GM15510 (cell line): ENCODE data around the gene FBN1.

Experiments
- POLR2A ChIP-seq: IDR thresholded peaks from 3 replicates; pipeline ENCODE4 v1.6.1; 2011; ENCODE audit warnings: borderline replicate concordance; ENCODE audit not compliant: insufficient read length; ENCODE audit errors: extremely low read depth

The FBN1 gene

DNA sequence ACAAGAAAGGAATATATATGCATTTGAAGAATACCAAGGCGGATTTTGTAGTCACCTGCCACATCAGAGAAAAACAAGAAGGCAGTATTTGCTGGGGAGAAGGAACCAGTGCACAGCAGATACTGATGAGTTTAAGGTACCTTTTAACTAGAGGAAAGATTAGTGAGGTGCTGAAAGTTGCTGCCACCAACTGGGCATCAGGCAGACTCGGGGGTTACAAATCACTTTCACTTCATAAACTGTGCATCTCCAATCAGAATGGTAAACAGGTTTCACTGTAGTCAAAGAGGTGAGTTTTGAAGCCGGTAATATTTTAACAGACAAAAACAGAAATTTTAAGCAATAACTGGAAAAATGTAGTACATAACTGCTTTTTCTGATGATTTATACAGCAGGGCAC is 4.1 kb downstream of the FBN1 start:
- no peak for TF ChIP-seq POLR2A

DNA sequence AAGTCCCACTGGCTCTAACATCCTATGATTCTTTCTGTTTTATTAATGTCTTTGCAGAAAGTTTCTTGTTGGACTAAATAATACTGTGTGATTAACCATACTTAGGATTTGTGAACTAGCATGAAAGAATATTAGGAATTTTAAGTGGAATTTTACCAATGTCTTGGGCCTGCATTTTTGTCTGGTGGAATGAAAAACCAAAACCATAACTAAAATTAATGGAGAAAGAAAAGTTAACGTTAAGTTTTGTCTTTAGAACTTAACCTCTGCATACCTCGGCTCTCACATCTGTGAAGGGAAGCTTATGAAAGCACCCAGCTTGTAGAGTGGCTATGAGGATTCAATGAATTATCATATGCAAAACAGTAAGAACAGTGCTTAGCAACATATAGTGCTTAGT is 6.5 kb downstream of the FBN1 start:
- TF ChIP-seq POLR2A = no peak

GRCh38 chr15:48637639-48638038 is 7.9 kb downstream of the FBN1 start:
- TF ChIP-seq POLR2A = no peak

- TF ChIP-seq POLR2A = no peak
These were observed 9.0 kb downstream of the FBN1 start for GRCh38 chr15:48636511-48636910.

- no peak for TF ChIP-seq POLR2A
These were observed 10.6 kb downstream of the FBN1 start for GRCh38 chr15:48634893-48635292.

GRCh38 chr15:48634096-48634495 is 11.4 kb downstream of the FBN1 start:
- TF ChIP-seq POLR2A = no peak

- TF ChIP-seq POLR2A = no peak
These were observed 12.9 kb downstream of the FBN1 start for GRCh38 chr15:48632651-48633050.

- no peak for TF ChIP-seq POLR2A
These were observed 14.2 kb downstream of the FBN1 start for GRCh38 chr15:48631176-48631770.

- TF ChIP-seq POLR2A = no peak
These were observed 15.3 kb downstream of the FBN1 start for GRCh38 chr15:48630245-48630644.

GRCh38 chr15:48628832-48629231 is 16.7 kb downstream of the FBN1 start:
- TF ChIP-seq POLR2A = no peak

DNA sequence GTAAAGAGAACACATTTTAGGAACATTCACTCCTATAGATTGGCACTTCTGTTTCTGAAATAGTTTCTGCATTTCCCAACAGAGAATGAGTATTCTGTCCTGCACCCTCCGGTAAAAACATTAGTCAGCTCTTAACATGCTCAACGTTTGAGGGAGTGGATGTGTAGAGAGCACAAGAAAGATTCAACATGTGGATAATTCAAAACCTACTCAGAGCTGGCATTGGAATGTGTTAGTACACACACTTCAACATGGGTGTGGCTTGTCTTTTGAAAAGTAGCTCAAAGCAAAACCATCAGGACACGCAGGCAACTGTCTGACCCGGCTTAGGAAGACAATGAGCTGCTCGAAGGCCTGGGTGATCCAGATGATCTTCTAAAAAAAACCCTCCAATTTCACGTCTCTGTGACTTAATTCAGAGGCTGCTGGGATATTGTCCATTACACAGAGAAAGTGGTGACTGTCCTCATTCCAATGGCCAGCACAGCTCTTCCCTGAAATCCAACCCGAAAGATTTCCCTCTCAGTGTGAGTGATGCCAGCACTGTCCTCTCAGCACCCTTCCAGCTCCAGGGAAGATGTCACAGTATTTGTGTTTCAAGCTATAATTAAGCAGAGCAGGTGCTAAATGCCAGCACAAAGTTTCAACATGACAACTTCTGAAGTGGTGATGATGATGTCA is 18.1 kb downstream of the FBN1 start:
- no peak for TF ChIP-seq POLR2A

DNA sequence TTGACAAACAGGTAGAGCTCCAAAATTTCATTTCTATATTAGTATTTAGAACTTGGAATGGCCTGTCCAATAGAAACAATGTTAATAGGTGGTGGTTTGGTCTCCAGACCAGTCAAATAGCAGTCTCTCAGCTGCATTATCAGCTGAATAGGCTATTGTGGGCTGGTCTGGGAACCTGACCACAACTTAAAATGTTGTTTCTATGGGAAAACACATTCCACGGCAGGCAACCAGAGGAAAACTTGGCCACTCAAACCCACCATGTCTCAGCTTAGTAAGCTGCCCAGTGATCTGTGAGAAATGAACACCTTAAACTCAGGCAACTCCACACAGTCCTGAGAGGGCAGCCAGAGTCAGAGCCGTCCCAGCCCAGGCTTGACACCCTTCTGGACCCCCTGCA is 20.4 kb downstream of the FBN1 start:
- no peak for TF ChIP-seq POLR2A

GRCh38 chr15:48624700-48625099 is 20.8 kb downstream of the FBN1 start:
- no peak for TF ChIP-seq POLR2A

GRCh38 chr15:48623456-48623855 is 22.1 kb downstream of the FBN1 start:
- no peak for TF ChIP-seq POLR2A

DNA sequence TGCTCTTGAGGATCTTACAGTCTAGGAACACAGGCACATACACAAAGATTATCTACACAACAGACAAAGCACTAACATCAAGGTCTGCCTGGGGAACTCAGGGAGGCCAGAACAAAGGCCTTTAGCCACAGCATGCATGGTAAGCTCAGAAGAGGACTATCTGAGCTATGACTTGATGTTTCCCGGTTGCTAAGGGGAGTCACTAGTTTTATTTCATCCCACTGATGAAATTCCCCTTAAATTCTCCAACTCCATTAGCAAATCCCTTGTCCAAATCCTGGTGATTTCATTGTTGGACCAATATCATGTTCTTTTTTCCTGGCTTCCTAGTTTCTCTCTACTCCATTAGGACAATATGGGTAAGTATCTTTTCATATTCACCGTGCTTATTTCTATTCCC is 23.3 kb downstream of the FBN1 start:
- no peak for TF ChIP-seq POLR2A

DNA sequence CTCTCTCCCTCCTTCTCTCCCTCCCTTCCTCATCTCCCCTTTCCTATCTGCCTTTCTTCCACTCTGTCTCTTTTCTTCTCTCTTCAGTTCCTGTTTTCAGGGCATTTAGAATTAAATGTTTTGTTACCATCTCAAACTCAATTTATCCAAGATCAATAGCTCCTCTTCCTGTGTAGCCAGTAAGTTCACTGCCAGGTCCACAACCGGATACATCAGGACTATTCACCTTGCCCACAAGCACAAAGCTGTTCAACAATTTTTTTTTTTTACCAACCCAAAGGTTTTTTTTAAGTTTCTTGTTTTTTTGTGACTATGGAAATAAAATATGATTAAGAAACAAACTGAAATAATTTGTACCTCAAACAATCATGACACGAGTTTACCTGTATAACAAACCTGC is 26.1 kb downstream of the FBN1 start:
- TF ChIP-seq POLR2A = no peak
